Gastroesophageal sphincter (tissue), 4 donors: ENCODE measurements around the gene MKI67. TPM values are rescaled to one million over a fixed set of nuclear protein-coding genes. Genes with fewer than 3 reads are reported as not detected.

Experiments
- ATAC-seq: fragments of 150-250 bp; one replicate; pipeline ENCODE4 v1.9.1; 2016; ENCODE audit warnings: mild to moderate bottlenecking, moderate library complexity
- H3K27ac ChIP-seq, 4 donors: fragments of 200-600 bp; sonication (generic) in 3 of 4; 1 replicate in 3 of 4; 2 replicates in 1 of 4; pipeline ENCODE4 v1.5.1; 2016 to 2019
- H3K27me3 ChIP-seq: fragments of 200-600 bp; sonication (generic); one replicate; pipeline ENCODE4 v1.5.1; 2019
- H3K36me3 ChIP-seq, 2 donors: fragments of 200-600 bp; sonication (generic); one replicate each; pipeline ENCODE4 v1.5.1; 2019; ENCODE audit warnings: control low read depth in 1 of 2
- H3K4me1 ChIP-seq, 3 donors: fragments of 200-600 bp; sonication (generic); 1 replicate in 2 of 3; 2 replicates in 1 of 3; pipeline ENCODE4 v1.5.1; 2016 to 2019; ENCODE audit warnings: control low read depth in 2 of 3
- H3K4me3 ChIP-seq, 2 donors: fragments of 200-600 bp; sonication (generic); one replicate each; pipeline ENCODE4 v1.5.1; 2019; ENCODE audit warnings: mild to moderate bottlenecking in 1 of 2, moderate library complexity in 1 of 2
- H3K9me3 ChIP-seq, 3 donors: fragments of 200-600 bp; sonication (generic); one replicate each; pipeline ENCODE4 v1.5.1; 2017 to 2019; ENCODE audit warnings: control low read depth in 2 of 3
- CTCF ChIP-seq, 4 experiments: fragments of 200-600 bp in 2 of 4; fragments of 450-650 bp in 2 of 4; sonication (generic) in 1 of 4; IDR thresholded peaks; one replicate each; pipeline ENCODE4 v1.5.1; 2017 to 2019; ENCODE audit warnings: antibody characterized with exemption in 4 of 4, mild to moderate bottlenecking in 2 of 4, moderate library complexity in 2 of 4
- EP300 ChIP-seq: sonication (generic); formaldehyde crosslinking; IDR thresholded peaks from one replicate; pipeline ENCODE4 v1.6.1; 2017; ENCODE audit warnings: antibody characterized with exemption, mild to moderate bottlenecking
- POLR2A ChIP-seq, 2 donors: fragments of 450-650 bp; IDR thresholded peaks; one replicate each; pipeline ENCODE4 v1.6.1; 2017; ENCODE audit warnings: antibody characterized with exemption in 2 of 2, mild to moderate bottlenecking in 2 of 2, moderate library complexity in 1 of 2
- POLR2AphosphoS5 ChIP-seq: sonication (generic); formaldehyde crosslinking; IDR thresholded peaks from one replicate; pipeline ENCODE4 v1.6.1; 2017; ENCODE audit warnings: antibody characterized with exemption
- WGBS, 2 donors: methylation state at CpG; one replicate each; pipeline ENCODE4 v1.1.5; 2018; ENCODE audit warnings: low coverage in 1 of 2; 5-methylcytosine and 5-hydroxymethylcytosine counted together
- total RNA-seq, 4 donors: library from RNA; depleted of rRNA; stranded (reverse); fragments of >200 nt; gene quantifications; one replicate each; pipeline ENCODE4 v1.1.0, GENCODE V29; 2016

MKI67 gene
- total RNA-seq, 4 donors from 2014 or later, result 0.31 to 1.9 (median 0.70) TPM

- Histone ChIP-seq H3K9me3 (no peaks in the 10 kb centered on the region), H3K4me1 (peaks cover 0 to 22% (median 8%) of the 10 kb centered on the region in 3 donors), H3K36me3 (peaks cover 0 to 67% of the 10 kb centered on the region in 2 donors), H3K4me3 (no peak overlapping the region), H3K27ac (no peak overlapping the region), H3K27me3 (peaks cover 13% of the 10 kb centered on the region)
- WGBS, 2 donors, result 73 to 82% methylated on average over 2 to 11 of the region's 19 CpGs
- no peak for ATAC-seq
- TF ChIP-seq CTCF (IDR thresholded peaks at IDR 0.05) (no peak), EP300 (no peak), POLR2A (IDR thresholded peaks at IDR 0.05) (no peak), POLR2AphosphoS5 (no peak)
These were observed 57.6 kb downstream of the MKI67 start for GRCh38 chr10:128068398-128069285.

- no CpG with 5 or more reads among the region's 25 CpGs for WGBS, 2 donors
These were observed 58.4 kb downstream of the MKI67 start for GRCh38 chr10:128067691-128068397.

GRCh38 chr10:128066870-128067382 is 59.3 kb downstream of the MKI67 start:
- TF ChIP-seq POLR2A (IDR thresholded peaks at IDR 0.05), result no peak
- TF ChIP-seq POLR2AphosphoS5, result no peak
- TF ChIP-seq EP300, result no peak
- TF ChIP-seq CTCF (IDR thresholded peaks at IDR 0.05), result no peak
- Histone ChIP-seq H3K9me3 (no peaks in the 10 kb centered on the region), H3K27ac (no peak overlapping the region), H3K4me3 (no peak overlapping the region), H3K27me3 (peaks cover 28% of the 10 kb centered on the region), H3K4me1 (peaks cover 0 to 37% (median 11%) of the 10 kb centered on the region in 3 donors), H3K36me3 (peaks cover 0 to 53% of the 10 kb centered on the region in 2 donors)
- ATAC-seq, result no peak
- WGBS, 2 donors, result 81 to 86% methylated on average over 9 to 10 of the region's 13 CpGs

More at GRCh38 chr10:128067691-128068397, 58.4 kb downstream of the MKI67 start:
- peaks cover 0 to 59% of the 10 kb centered on the region in 2 donors for H3K36me3 ChIP-seq
- no peaks in the 10 kb centered on the region for H3K9me3 ChIP-seq
- TF ChIP-seq POLR2A (IDR thresholded peaks at IDR 0.05), result no peak
- no peak for TF ChIP-seq POLR2AphosphoS5
- no peak for TF ChIP-seq CTCF (IDR thresholded peaks at IDR 0.05)
- no peak for TF ChIP-seq EP300
- no peak for ATAC-seq
- H3K27me3 ChIP-seq, result peaks cover 19% of the 10 kb centered on the region
- H3K4me3 ChIP-seq, result no peak overlapping the region
- H3K27ac ChIP-seq, result no peak overlapping the region
- peaks cover 0 to 29% (median 11%) of the 10 kb centered on the region in 3 donors for H3K4me1 ChIP-seq

GRCh38 chr10:128065881-128066534 is 60.2 kb downstream of the MKI67 start:
- no peak for TF ChIP-seq CTCF (IDR thresholded peaks at IDR 0.05)
- no peak for TF ChIP-seq POLR2A (IDR thresholded peaks at IDR 0.05)
- no peak for TF ChIP-seq POLR2AphosphoS5
- TF ChIP-seq EP300, result no peak
- WGBS, 2 donors, result 88 to 90% methylated on average over 3 to 5 of the region's 13 CpGs
- ATAC-seq, result no peak
- no peaks in the 10 kb centered on the region for H3K9me3 ChIP-seq
- no peak overlapping the region for H3K4me3 ChIP-seq
- peaks cover 0 to 37% (median 11%) of the 10 kb centered on the region in 3 donors for H3K4me1 ChIP-seq
- H3K27ac ChIP-seq, result no peak overlapping the region
- peaks cover 28% of the 10 kb centered on the region for H3K27me3 ChIP-seq
- H3K36me3 ChIP-seq, result peaks cover 0 to 44% of the 10 kb centered on the region in 2 donors
